HAP-1 (cell line): ENCODE measurements around the gene ITM2B.
A peak's percentile ranks its signal among the peaks of the same experiment; 100 is the strongest.
"Not testable (repeated sequence)": the region's sequence is repeated elsewhere in the genome, so short reads cannot be mapped to it uniquely, and the experiment has no call there.

Experiments used
- DNase-seq, 2 experiments: peaks; one replicate each; pipeline ENCODE4 v3.0.0-alpha.2; 2016 to 2020; ENCODE audit warnings: low spot score in 2 of 2
- H3K27me3 ChIP-seq: fragments of 250-450 bp; sonication (Bioruptor Pico); 2 replicates; pipeline ENCODE4 v1.5.1; 2020; ENCODE audit warnings: low read depth, mild to moderate bottlenecking, moderate library complexity
- H3K36me3 ChIP-seq: fragments of 250-450 bp; sonication (Bioruptor Pico); replicated peaks from 2 replicates; pipeline ENCODE4 v1.5.1; 2020; ENCODE audit warnings: mild to moderate bottlenecking
- H3K4me1 ChIP-seq: fragments of 250-450 bp; sonication (Bioruptor Pico); 2 replicates; pipeline ENCODE4 v1.5.1; 2020; ENCODE audit warnings: mild to moderate bottlenecking
- H3K4me3 ChIP-seq: fragments of 250-450 bp; sonication (Bioruptor Pico); 2 replicates; pipeline ENCODE4 v1.5.1; 2020; ENCODE audit warnings: mild to moderate bottlenecking, moderate library complexity
- H3K9me3 ChIP-seq: fragments of 250-450 bp; sonication (Bioruptor Pico); 2 replicates; pipeline ENCODE4 v1.5.1; 2020; ENCODE audit warnings: mild to moderate bottlenecking, moderate library complexity
- in situ Hi-C: fragments of 300-500 bp; cut with MboI; formaldehyde crosslinking; loops from 3 replicates; pipeline ENCODE4 v1.14.3; 2020; ENCODE audit warnings: low sequenced_read_pairs, inconsistent platforms, mixed read lengths

ITM2B gene

DNA sequence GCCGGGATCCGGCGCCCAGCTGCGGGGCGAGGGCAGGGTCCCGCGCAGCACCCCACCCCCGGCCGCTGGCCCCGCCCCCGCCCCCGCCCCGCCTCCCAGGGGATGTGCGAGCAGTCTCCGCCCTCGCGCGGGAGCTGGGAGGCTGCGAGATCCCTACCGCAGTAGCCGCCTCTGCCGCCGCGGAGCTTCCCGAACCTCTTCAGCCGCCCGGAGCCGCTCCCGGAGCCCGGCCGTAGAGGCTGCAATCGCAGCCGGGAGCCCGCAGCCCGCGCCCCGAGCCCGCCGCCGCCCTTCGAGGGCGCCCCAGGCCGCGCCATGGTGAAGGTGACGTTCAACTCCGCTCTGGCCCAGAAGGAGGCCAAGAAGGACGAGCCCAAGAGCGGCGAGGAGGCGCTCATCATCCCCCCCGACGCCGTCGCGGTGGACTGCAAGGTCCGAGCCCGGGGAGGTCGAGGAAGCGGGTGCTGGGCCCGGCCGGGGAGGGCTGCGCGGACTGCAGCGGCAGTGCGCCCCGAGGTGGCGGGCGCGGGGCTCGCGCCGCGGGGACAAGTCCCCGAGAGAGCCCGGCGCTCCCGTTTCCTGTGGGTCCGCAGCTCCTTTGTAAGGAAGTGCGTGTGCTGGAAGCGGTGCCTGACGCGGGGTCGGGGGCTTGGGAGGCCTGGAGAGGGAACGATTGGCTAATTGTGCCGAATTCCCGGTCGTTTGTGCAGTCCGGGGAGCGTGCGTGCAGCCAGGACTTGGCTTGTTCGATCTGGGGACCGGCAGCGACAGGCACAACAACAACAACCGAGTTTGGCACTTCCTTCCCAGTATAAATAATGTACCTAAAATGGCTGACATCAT is at the start of gene ITM2B:
Gene ITM2B (plus strand): TSS at position 161 of the 843 bp plus-strand sequence. CDS start 155 bp downstream, at position 316.
- Histone ChIP-seq H3K9me3 (no peaks in the 10 kb centered on the region), H3K4me3 (peak within 1 kb of the TSS; percentile 79), H3K27me3 (no peaks in the 10 kb centered on the region), H3K36me3 (no peaks in the 10 kb centered on the region), H3K4me1 (peaks cover 29% of the 10 kb centered on the region)
- in situ Hi-C loops, result loop anchor here (10.0 kb wide), 1 partner anchor 108 kb away; no protein-coding TSS in a partner anchor
- DNase-seq, result peak; percentile 71 to 80

GRCh38 chr13:48184260-48184659 is 48.7 kb upstream of the ITM2B start:
- Histone ChIP-seq H3K4me1 (no peaks in the 10 kb centered on the region), H3K27me3 (no peaks in the 10 kb centered on the region), H3K36me3 (no peaks in the 10 kb centered on the region), H3K9me3 (no peaks in the 10 kb centered on the region), H3K4me3 (no peak overlapping the region)
- no peak for DNase-seq
- in situ Hi-C loops, result no loop called here

GRCh38 chr13:48185018-48185417 is 48.0 kb upstream of the ITM2B start:
- no peaks in the 10 kb centered on the region for H3K27me3 ChIP-seq
- no peak overlapping the region for H3K4me3 ChIP-seq
- no peaks in the 10 kb centered on the region for H3K4me1 ChIP-seq
- in situ Hi-C loops, result no loop called here
- no peak for DNase-seq
- H3K9me3 ChIP-seq, result no peaks in the 10 kb centered on the region
- H3K36me3 ChIP-seq, result no peaks in the 10 kb centered on the region

GRCh38 chr13:48186722-48187121 is 46.3 kb upstream of the ITM2B start:
- DNase-seq, result no peak
- H3K4me1 ChIP-seq, result no peaks in the 10 kb centered on the region
- in situ Hi-C loops, result no loop called here
- H3K27me3 ChIP-seq, result no peaks in the 10 kb centered on the region
- H3K4me3 ChIP-seq, result no peak overlapping the region
- no peaks in the 10 kb centered on the region for H3K9me3 ChIP-seq
- no peaks in the 10 kb centered on the region for H3K36me3 ChIP-seq

GRCh38 chr13:48188131-48188530 is 44.9 kb upstream of the ITM2B start:
- DNase-seq, result no peak
- no peaks in the 10 kb centered on the region for H3K36me3 ChIP-seq
- no peaks in the 10 kb centered on the region for H3K9me3 ChIP-seq
- in situ Hi-C loops, result no loop called here
- no peaks in the 10 kb centered on the region for H3K27me3 ChIP-seq
- H3K4me3 ChIP-seq, result no peak overlapping the region
- no peaks in the 10 kb centered on the region for H3K4me1 ChIP-seq

GRCh38 chr13:48188601-48189000 is 44.4 kb upstream of the ITM2B start:
- H3K4me1 ChIP-seq, result no peaks in the 10 kb centered on the region
- in situ Hi-C loops, result no loop called here
- DNase-seq, result no peak

GRCh38 chr13:48189171-48189570 is 43.8 kb upstream of the ITM2B start:
- H3K4me1 ChIP-seq, result no peaks in the 10 kb centered on the region
- in situ Hi-C loops, result no loop called here
- H3K4me3 ChIP-seq, result no peak overlapping the region
- no peaks in the 10 kb centered on the region for H3K9me3 ChIP-seq
- DNase-seq, result no peak
- no peaks in the 10 kb centered on the region for H3K27me3 ChIP-seq
- H3K36me3 ChIP-seq, result no peaks in the 10 kb centered on the region

More at GRCh38 chr13:48188601-48189000, 44.4 kb upstream of the ITM2B start:
- H3K4me3 ChIP-seq, result no peak overlapping the region
- H3K36me3 ChIP-seq, result no peaks in the 10 kb centered on the region
- H3K9me3 ChIP-seq, result no peaks in the 10 kb centered on the region
- H3K27me3 ChIP-seq, result no peaks in the 10 kb centered on the region

DNA sequence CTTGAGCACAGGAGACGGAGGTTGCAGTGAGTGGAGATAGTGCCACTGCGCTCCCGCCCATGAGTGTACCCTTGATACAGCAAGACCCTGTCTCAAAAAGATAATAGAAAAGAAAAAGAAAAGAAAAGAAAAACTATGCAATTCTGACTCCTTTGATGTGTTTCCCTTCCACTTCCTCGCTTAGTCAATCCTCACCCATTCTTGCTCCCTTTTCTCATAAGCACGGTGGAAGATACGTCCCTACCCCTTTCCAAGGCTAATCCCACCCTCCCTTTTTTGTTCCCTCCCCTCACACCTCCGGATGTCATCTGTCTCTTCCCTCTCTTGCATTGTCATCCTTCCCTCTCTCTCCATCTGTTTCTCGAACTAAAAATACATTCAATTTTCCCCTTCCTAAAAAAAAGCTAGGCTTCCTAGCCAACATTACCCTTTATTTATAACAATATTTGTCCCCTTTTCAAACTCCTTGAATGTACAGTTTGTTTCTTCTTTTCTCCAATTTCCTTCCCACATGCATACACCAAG is 40.5 kb upstream of the ITM2B start:
- Histone ChIP-seq H3K9me3 (no peaks in the 10 kb centered on the region), H3K27me3 (no peaks in the 10 kb centered on the region), H3K4me3 (no peak overlapping the region)

GRCh38 chr13:48194379-48194754 is 38.6 kb upstream of the ITM2B start:
- no peaks in the 10 kb centered on the region for H3K9me3 ChIP-seq
- H3K27me3 ChIP-seq, result no peaks in the 10 kb centered on the region
- H3K4me3 ChIP-seq, result no peak overlapping the region
- DNase-seq, result no peak
- no peaks in the 10 kb centered on the region for H3K36me3 ChIP-seq
- no peaks in the 10 kb centered on the region for H3K4me1 ChIP-seq
- in situ Hi-C loops, result no loop called here

More for the DNA sequence above, 40.5 kb upstream of the ITM2B start:
- in situ Hi-C loops, result no loop called here
- no peaks in the 10 kb centered on the region for H3K36me3 ChIP-seq
- no peak for DNase-seq
- H3K4me1 ChIP-seq, result no peaks in the 10 kb centered on the region

DNA sequence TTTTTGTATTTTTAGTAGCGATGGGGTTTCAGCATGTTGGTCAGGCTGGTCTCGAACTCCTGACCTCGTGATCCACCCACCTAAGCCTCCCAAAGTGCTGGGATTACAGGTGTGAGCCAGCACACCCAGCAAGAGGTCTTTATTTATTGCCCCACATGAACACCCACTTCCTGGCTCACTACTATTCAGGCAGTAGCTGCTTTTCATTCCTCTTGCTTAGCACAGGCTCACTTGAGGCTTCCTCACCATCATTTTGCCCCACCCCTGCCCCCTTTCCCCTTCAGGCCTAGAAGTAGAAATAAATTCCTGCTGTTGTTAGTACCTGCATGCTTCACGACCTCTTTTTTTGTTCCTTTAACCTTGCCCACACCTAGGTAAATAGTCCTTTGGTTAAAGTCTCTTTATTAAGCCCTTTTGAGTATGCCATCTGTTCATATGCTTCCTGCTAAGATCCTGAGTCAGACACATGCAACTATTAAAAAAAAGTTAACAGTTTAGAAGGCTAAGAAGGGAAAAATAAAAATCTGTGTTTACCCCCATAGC is 33.5 kb upstream of the ITM2B start:
- H3K4me1 ChIP-seq, result no peaks in the 10 kb centered on the region
- no peaks in the 10 kb centered on the region for H3K27me3 ChIP-seq
- no peak for DNase-seq
- no peaks in the 10 kb centered on the region for H3K36me3 ChIP-seq
- H3K4me3 ChIP-seq, result no peak overlapping the region
- in situ Hi-C loops, result no loop called here
- H3K9me3 ChIP-seq, result no peaks in the 10 kb centered on the region

DNA sequence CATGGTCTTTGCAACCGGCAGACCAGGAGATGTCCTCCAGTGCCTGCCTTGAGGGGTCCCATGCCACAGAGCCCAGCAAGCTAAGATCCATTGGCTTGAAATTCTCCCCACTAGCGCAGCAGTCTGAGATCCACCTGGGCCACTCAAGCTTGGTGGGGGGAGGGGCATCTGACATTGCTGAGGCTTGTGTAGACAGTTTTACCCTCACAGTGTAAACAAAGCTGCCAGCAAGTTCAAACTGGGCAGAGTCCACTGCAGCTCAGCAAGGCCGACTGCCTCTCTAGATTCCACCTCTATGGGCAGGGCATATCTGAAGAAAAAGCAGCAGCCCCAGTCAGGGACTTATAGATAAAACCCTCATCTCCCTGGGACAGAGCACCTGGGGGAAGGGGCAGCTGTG is 32.0 kb upstream of the ITM2B start:
- Histone ChIP-seq H3K36me3 (no peaks in the 10 kb centered on the region), H3K4me1 (no peaks in the 10 kb centered on the region), H3K4me3 (no peak overlapping the region), H3K27me3 (no peaks in the 10 kb centered on the region), H3K9me3 (no peaks in the 10 kb centered on the region)
- DNase-seq, result no peak
- in situ Hi-C loops, result no loop called here

GRCh38 chr13:48207207-48207606 is 25.8 kb upstream of the ITM2B start:
- H3K36me3 ChIP-seq, H3K27me3 ChIP-seq, H3K9me3 ChIP-seq, H3K4me1 ChIP-seq, in situ Hi-C loops, H3K4me3 ChIP-seq, DNase-seq: not testable (repeated sequence)

GRCh38 chr13:48210178-48210577 is 22.8 kb upstream of the ITM2B start:
- Histone ChIP-seq H3K4me1 (no peaks in the 10 kb centered on the region), H3K27me3 (no peaks in the 10 kb centered on the region), H3K4me3 (no peak overlapping the region), H3K9me3 (no peaks in the 10 kb centered on the region), H3K36me3 (no peaks in the 10 kb centered on the region)
- no peak for DNase-seq
- in situ Hi-C loops, result no loop called here

DNA sequence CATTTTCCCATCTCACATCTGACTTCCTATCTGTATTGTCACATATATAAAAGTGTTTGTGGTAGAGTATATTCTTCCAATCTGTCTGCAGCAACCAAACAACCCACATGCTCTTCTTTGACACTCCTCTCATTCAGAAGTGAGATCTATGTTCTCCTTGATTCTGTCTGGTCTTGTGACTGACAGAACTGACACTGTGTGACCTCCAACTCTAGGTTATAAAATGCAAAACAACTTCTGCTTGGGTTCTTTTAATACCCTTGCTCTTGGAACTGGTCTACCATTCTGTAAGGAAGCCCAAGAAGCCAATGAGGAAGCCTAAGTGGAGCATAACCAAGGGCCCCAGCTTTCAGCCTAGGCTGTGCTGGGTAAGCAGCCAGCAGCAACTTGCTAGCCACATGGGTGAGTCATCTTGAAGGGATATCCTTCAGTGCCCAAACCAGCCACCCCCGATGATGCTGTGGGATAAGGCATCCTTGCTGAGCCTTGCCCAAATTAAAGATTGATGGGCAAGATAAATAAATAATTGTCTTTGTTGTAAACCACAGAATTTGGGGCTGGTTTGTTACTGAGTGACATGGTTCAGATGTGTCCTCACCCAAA is 18.4 kb upstream of the ITM2B start:
- H3K4me3 ChIP-seq, result no peak overlapping the region
- in situ Hi-C loops, result no loop called here
- H3K36me3 ChIP-seq, result no peaks in the 10 kb centered on the region
- no peaks in the 10 kb centered on the region for H3K27me3 ChIP-seq
- DNase-seq, result no peak
- no peaks in the 10 kb centered on the region for H3K4me1 ChIP-seq
- no peaks in the 10 kb centered on the region for H3K9me3 ChIP-seq
